Cardiac ventricle fibroblast (primary cell): Measurements from ENCODE around the gene LEKR1. TPM values are rescaled to one million over a fixed set of nuclear protein-coding genes. Genes with fewer than 3 reads are reported as not detected.

Experiments used
- total RNA-seq: library from RNA; depleted of rRNA; stranded (reverse); fragments of >200 nt; gene quantifications from 2 replicates; pipeline ENCODE4 v1.2.3, GENCODE V29; 2015

LEKR1 gene
- 0.37 and 0.88 TPM in 2 replicates for total RNA-seq

DNA sequence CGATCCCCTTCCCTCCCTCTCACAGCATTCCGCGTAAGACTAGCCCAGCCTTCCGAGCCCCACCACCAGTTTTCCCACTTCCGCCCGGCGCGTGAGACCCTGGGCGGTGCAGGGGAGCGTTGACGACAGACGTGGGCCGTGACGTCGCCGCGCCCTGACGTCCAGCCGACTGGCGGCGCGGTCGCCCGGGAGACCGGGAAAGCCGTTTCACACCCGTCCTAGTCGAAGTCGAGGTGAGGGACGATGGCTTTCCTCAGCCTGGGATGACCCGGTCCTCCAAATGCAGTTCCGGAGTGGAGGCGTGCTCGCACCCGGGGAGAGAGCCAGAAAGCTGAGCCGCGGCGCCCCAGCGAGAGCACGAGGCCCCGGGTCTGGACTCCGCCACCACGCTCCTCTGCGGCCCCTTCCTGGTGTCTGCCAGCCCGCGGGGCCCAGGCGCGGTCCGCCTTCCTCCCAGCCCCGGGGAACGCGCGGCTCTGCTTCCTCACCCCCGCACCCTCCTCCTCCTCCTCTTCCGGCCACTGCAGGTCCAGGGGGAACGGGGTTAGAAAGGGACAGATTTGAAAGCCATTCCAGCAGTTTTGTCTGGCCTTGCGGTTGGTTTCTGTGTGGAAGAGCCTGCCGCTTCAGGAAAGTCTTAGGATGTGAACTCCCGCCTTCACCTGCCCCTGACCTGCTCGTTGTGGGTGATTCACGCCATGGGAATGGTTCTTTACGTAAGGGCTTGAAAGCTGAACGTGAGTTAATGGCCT lies at the start of gene LEKR1:
Gene LEKR1, plus strand, starts transcription at position 210 of the 752 bp plus-strand sequence. CDS start 2,977 bp downstream, outside the sequence.

Other genes with a start within 250 kb of the LEKR1 start
- 12.5 and 13.5 TPM in 2 replicates for gene TIPARP, start 151.8 kb upstream of the LEKR1 start, total RNA-seq